Measurements from ENCODE around the gene TTI1.

TTI1 gene

DNA sequence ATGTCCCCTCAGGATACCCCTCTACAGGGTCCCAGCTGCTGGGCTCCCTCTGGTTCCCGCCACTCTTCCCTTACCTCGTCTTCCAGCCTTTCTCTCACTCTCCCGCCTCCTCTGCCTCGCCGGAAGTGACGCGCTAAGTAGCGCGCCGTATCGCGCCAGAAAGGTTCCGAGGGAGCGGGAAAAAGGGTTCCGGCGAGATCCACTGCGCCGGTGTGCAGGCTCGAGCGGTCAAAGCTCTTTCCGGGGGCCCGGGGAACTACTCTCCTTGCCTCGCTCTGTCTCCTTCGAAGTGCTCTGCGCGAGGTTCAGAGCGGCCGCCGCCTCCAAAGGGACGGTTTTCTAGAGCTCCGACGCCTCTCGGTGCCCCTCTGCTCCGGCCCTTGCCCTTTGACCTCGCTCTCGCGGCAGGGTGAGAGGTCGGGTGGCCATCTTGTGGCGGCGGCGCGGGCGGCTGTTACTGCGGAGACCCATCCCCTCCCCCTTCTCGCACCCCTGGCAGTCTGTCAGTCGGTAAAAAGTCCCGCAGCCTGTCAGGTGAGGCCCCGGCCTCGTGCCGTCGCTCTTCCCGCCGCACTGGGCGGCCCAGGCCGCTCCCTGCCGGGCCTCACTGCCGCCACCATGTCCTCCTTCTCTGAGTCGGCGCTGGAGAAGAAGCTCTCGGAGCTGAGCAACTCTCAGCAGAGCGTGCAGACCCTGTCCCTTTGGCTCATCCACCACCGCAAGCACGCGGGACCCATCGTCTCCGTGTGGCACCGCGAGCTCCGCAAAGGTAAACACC is at the start of gene TTI1, which contains the start of gene RPRD1B:
Gene TTI1 (minus strand): TSS at position 127 of the 778 bp plus-strand sequence. CDS start 19,640 bp downstream, outside the sequence.
Gene RPRD1B (plus strand): TSS at position 417 of the 778 bp plus-strand sequence. CDS start 202 bp downstream, at position 619.
- peak; percentile 96 for DNase-seq (ENCODE audit: low read depth, low spot score)

DNA sequence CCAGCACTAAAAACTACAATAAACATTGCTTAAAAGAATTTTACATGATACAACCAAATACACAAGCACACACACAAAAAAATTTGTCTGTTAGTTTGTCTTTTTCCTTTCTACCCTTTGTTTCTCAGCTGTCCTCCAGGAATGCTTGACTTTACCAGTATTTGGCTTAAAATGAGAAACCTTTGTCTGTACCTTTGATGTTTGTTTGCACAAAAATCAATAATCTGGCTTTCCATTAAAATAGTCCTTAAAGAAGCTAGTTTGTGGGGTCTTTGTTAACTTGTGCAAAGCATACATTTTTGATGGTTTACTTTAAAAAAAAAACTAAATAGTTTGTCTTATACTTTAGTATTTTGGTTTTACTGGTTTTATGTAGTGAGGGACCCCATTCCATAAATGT is 49.6 kb upstream of the TTI1 start:
- no peak for DNase-seq (ENCODE audit: low read depth, low spot score)

DNA sequence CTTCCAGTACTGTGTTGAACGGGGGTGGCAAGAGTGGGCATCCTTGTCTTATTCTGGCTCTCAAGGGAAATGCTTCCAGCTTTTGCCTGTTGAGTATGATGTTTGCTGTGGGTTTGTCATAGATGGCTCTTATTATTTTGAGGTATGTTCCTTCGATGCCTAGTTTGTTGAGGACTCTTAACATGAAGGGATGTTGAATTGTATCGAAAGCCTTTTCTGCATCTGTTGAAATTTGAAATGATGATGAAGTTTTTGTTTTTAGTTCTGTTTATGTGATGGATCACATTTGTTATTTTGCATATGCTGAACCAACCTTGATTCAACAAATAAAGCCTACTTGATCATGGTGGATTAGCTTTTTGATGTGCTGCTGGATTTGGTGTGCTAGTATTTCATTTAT is 48.3 kb upstream of the TTI1 start:
- no peak for DNase-seq (ENCODE audit: low read depth, low spot score)

DNA sequence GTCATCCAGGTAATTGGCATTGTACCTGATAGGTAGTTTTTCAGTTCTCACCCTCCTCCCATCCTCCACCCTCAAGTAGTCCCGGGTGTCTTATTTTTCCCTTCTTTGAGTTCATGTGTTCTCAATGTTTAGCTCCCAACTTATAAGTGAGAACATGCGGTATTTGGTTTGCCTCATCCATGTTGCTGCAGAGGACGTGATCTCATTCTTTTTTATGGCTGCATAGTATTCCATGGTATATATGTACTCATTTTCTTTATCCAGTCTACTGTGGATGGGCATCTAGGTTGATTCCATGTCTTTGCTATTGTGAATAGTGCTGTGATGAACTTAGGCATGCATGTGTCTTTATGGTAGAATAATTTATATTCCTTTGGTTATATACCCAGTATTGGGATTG is 46.1 kb upstream of the TTI1 start:
- no peak for DNase-seq (ENCODE audit: low read depth, low spot score)

DNA sequence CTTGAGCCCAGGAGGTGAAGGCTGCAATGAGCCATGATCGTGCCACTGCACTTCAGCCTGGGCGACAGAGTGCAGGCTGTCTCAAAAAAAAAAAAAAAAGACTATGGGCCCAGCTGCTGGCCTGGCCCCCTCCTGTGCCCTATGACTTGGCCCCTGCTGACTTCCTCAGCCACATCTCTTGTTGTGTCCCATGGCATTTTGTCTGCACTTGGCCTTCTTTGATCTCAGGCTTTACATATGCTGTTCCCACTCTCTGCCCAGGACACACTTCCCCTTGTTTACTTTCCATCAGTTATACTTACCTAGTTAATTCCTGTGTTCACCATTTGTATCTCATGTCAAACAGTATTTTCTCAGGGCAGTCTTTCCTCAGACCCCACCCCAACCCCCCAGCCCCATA is 44.8 kb upstream of the TTI1 start:
- DNase-seq (ENCODE audit: low read depth, low spot score) = no peak

DNA sequence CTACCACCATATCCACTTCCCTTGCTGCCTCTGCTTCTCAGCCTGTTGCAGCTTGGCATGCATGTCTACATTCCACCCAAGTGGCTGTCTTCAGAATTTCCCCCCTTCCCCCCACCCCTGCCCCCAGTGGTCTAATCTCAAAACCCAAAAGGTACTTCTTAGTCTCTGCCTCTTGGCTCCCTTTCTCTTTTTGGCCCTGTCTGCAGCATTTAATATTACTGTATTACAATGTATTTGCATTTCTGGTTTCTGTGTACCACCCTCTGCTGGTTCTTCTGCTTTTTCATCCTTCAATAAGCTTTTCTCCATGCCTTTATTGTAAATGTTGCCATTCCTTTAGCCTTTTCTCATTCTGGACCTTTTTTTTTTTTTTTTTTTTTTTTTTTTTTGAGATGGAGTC is 43.3 kb upstream of the TTI1 start:
- DNase-seq (ENCODE audit: low read depth, low spot score) = no peak

DNA sequence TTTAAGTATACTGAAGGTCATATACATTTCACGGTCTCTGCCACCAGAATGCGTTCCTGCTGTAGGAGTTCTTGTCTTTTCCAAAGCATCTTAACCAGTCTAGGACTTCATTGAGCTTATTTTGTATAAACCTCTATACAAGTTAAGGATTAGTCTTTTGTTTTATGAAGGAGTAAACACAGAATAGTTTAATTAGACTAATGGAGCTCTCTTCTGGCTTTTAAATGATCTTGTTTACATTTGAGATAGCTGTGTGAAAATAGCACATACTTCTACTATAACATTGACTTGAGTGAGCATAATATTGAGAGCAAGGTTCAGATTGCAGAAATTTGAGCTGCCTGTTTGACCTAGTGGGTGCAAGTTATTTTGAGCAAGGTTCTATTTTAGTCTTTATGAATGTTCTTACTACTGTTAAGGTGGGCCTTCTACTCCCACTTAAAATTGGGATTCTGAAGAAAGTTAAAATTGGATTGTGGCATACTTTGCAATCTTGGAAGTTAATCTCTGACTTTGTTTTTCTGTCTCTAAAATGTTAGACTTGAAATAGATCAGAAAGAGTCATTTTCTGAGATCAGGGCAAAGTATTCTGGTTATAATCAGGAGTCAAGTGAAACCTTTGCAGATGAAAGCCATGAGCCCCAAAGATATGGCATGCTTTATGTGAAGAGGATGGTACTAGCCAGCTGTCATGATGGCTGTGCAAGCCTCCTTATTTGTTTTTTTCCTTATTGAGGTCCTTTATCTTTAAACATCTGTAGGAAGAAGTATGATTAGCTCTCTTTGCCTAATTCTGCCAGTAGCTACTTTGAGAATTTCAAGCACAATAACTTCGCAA is 42.1 kb upstream of the TTI1 start:
- DNase-seq (ENCODE audit: low read depth, low spot score) = no peak

DNA sequence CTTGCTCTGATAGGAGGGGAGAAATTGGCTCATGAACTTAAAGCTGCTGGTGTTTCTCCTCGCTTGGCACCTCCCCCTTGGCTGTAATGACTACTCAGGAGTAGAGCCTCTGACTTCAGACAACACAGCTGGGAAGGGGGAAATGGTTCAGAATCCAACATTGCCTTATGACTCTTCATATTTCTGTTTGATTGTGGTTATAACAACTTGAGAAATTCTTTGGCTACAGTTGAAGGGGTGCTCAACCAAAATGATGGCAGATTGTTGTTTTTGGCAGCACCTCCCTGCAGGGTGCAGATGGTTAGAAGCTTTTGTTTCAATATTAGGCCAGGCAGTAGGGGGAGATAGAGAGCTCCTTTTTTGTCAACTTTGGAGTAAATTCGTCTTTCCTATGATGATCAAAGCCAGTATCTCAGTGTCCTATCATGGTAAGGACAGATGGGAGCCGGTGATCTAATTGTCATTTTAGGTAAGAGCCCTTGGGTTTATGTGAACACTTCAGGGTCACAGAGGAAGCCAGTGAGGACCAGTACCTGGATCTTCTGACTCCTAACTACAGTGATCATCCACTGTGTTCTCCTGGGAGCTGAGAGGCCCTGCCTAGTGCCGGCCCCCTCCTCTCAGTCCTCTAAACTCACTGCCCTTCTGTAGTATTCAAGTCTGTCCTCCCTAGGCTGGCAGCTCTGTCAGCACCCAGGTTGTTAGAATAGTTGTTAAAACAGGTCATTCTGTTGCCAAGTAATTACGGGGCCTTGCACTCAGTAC is 40.2 kb upstream of the TTI1 start:
- DNase-seq (ENCODE audit: low read depth, low spot score) = peak; percentile 87

DNA sequence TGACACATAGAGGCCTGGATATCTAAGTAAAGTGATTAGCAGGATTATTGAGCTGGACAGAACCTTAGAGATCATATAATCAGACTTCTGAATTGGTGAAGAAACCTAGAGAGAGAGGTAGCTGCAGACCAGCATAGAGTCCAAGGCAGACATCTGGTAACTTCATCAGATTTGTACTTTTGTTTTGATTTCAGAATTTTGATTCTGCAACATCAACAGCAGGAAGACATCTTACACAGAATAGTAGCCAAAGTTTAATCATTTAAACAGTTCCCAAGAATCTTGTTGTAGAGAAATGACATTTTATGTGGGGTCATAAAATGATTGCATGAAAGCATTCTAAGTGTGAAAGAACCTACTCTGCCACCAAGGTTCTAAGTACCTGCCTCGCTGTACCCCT is 39.6 kb upstream of the TTI1 start:
- no peak for DNase-seq (ENCODE audit: low read depth, low spot score)

DNA sequence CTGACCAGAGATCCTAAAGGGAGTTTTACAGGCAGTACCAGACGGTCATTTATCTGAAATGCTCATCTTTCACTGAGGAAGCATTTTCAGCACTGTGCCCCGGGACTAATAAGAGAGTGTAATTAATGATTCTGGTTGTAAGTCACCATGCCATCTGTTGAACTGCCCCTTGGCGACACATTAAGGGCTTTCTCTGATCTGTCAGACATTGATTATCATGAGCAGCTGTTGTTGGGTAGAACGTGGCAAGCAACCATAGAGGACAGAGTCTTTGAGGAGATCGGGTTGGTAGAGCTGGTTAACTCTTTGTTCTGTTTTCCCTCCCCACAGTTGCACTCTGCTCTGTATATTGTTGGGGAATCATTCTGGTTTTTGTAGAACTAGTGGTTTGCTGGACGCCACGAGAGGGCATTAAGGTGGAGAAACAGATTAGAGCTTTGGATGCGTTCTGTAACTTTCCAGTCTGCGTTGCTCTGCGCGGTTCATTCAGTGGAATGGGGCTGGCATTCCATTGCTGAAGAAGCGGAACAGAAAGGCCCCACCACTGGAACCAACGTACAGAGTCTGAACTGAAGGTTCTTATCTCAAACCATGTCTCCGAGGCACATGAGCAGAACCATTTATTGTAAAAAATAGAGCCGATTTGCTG is 34.6 kb upstream of the TTI1 start:
- no peak for DNase-seq (ENCODE audit: low read depth, low spot score)

DNA sequence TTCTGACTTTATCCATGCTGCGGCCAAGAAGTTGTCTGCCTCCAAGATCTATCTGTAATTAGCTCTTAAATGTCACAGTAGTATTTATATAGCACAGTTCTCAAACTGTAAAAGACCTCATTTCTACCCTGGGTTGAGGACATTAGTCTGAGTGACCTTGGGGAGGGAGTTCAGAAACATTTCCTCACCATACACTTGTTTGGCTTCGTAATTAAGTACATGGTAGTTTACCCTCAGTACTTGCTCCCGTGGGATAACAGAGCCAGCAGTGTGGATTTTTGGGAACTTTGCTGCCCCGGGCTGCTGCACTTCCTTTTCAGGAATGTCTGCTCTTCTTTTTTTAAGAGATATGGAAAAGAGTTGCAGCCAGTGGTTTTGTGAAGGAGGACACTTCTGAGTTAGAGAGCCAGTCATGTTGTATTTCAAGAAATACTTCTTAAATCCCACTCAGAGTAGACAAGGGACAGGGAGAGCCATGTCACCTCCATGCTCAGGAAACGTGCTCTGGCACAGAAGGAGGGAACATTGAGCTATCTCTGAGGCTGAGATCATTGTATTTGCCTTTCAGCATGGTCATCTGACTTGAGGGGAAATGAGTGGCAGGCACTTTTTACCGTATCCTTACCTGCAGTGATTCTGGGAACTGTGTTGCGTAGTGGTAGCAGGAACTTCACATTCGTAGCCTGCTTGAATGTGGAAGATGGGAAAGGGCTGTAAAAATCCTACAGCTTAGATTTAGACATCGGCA is 33.9 kb upstream of the TTI1 start:
- no peak for DNase-seq (ENCODE audit: low read depth, low spot score)

DNA sequence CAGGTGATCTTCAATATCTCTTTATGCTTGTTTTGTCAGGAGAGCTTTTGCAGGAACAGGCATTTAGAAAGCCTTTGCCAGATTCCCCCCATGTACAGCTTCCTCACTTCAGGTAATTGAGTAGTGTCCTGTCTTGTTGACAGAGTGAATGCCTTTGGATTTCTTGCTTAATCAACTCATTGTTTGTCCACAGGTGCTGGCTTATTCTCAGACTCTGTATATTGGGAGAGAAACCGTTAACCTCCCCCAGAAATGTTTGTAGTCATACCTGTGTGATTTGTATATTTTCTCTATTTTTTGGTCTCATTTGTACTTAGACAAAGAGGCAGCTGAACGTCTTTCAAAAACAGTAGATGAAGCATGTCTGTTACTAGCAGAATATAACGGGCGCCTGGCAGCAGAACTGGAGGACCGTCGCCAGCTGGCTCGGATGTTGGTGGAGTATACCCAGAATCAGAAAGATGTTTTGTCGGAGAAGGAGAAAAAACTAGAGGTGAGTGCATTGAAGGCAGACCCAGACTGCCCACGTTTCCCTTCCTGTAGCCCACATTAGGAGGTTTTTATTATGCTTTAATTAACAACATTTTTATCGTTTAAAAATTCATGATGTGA is 32.6 kb upstream of the TTI1 start:
- DNase-seq (ENCODE audit: low read depth, low spot score) = peak; percentile 23

DNA sequence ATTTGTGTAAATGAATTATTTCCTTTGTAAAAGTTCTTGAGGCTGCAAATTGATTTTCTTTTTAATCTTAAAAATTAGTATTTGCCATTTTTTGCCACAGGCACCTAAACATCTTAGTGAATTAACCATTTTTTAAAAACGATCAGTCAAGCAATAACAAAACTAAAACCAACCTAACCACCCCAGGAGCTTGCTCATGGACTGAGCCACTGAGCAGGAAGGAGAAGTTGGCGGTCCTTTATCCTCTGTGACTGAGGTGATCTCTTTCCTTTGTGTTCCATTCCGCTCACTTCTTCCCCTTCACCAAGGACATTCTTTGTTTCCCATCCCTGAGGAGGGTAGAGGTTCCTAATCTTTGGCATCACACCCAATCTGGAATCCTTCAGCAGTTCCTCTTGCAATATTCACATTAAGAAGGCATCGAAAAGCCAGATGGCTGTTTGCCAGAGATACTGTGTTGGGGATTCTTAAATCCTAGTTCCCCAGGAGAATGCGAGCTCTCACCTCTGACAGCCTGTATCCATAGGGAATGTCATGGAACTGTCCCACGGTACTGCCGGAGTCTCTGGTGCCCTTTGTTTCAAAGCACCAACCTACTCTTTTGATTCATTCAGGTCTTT is 30.8 kb upstream of the TTI1 start:
- no peak for DNase-seq (ENCODE audit: low read depth, low spot score)

DNA sequence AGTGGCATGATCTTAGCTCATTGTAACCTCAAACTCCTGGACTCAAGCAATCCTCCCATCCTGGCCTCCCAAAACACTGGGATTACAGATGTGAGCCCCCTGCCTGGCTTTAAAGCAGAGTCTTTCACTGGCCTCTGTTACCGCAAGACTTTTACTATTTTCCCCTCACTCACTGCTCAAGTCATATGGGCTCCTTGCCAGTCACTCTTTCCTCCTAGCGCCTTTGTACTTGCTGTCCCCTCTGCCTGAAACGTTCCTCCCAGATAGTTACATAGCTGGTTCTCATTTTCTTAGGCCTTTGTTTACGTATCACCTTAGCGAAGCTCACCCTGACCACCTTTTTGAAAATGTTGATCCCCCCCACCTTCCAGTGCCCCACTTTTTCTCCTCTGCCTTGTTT is 29.6 kb upstream of the TTI1 start:
- DNase-seq (ENCODE audit: low read depth, low spot score) = no peak

DNA sequence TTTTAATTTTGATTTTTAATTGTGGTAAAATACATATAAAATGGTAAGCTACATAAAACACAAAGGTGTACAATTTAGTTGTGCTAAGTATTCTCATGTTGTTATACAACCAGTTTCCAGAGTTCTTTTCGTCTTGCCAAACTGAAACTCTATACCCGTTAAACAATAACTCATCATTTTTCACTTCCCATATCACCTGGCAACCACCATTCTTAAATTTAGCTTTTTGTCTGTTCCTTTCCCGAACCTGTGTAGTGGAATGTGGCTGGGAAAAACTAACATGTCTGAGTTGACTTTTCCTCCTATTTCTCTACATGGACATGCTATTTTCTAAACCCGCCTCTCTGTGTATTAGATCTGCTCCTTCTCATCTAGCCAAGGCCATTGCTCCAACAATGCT is 27.9 kb upstream of the TTI1 start:
- DNase-seq (ENCODE audit: low read depth, low spot score) = no peak

DNA sequence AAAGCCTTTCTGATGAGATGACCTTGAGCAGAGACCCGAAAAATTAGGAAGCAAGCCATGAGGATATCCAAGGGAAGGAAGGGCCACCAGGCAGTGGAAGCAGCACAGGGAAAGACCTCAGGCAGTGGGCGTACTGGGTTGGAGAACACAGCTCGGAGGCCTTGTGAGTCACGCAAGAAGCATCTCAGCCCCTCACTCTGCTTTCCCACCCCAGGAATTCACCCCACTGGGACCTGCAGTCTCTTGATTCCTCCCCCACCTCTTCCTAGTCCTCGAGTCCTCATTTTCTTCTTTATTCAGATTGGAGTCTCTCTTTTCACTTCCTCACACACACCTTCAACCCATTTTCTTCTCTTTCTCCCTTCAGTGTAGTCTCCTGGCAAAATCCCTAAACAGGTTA is 27.3 kb upstream of the TTI1 start:
- peak; percentile 84 for DNase-seq (ENCODE audit: low read depth, low spot score)

DNA sequence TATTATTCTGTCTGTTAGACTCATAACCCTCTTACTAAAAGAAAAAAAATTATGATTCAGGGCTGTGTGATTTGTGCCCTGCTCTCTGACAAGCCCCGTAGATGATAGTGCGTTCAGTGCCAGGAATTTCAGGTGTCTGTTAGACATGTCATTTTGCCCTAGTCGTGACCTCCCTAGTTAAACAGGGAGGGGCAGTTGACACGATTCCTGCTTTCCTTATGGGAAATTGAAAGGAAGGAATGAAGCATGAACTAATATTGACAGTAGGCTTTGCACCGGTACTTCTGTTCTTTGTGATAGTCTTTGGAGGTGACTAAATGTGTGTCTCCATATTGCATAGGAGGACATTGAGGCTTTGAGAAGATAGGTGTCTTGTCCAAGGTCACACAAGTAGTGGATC is 26.6 kb upstream of the TTI1 start:
- no peak for DNase-seq (ENCODE audit: low read depth, low spot score)

DNA sequence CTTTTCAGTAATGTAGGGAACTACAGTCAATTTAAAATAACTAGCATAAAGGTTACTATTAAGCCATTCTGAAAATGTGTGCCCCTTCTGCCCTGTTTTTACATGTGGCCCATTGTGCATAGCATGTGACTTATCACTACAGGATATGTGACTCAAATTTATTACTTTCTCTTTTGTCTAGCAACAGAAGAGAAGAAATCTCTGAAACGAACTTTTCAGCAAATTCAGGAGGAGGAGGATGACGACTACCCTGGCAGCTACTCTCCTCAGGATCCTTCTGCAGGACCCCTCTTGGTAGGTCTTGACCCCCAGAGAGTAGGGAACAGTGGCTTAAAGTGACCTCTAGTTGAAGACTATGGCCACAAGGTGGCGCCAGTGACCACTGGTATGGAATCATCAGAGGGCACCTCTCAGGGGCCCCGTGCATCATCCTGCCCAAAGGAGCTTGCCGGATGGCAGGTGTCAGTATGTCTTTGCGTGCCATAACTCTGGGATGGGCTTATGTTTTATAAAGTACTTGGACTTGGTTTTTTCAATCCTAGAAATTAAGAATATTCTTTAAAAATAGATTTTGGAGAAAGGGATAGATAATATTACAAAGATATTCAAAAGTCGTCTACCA is 24.2 kb upstream of the TTI1 start:
- peak; percentile 87 for DNase-seq (ENCODE audit: low read depth, low spot score)

DNA sequence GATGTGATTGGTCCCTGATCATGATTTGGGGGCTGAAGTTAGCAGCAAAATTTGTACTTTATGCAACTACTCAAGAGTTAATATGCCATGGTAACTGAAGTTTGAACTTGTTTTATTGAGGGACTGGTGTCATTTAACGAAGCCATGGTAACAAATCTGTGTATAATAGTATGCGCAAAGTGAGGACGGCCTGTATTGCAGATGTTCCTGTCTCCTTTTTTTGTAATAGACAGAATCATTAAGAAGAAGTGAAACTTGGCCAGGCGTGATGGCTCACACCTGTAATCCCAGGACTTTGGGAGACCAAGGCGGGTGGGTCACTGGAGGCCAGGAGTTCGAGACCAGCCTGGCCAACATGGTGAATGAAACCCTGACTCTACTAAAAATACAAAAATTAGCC is 22.6 kb upstream of the TTI1 start:
- DNase-seq (ENCODE audit: low read depth, low spot score) = no peak

DNA sequence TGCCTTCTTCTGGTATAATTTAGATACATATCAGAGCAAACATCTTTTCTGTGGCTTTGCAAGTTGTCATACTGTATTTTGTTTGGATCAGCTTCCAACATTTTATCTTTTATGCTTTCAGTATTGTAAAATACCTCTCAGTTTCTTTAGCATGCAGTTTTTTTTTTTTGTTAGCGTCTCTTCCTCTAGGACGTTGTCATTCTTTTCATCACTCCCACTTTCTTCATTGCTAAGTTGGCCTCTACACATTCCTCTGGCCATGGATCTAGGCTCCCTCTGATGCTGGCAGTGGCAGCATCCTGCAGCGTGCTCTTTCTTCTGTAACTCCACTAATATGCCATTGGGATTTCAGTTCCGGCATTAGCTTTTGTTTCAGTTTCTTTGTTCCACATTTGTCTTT is 22.0 kb upstream of the TTI1 start:
- peak; percentile 25 for DNase-seq (ENCODE audit: low read depth, low spot score)
